Activated gamma-delta T cell (primary cell): ENCODE measurements around the gene ZBTB7C.
"Not testable (repeated sequence)": the region's sequence is repeated elsewhere in the genome, so short reads cannot be mapped to it uniquely, and the experiment has no call there.

Experiments used
- DNase-seq: peaks from one replicate; lab custom pipeline; 2025; lab: John Stamatoyannopoulos, UW
- total RNA-seq, 2 donors: gene quantifications; one replicate each; lab custom pipeline; 2026; lab: John Stamatoyannopoulos, UW

The ZBTB7C gene
- total RNA-seq = 0 to 0.05 reads per million in 2 donors

DNA sequence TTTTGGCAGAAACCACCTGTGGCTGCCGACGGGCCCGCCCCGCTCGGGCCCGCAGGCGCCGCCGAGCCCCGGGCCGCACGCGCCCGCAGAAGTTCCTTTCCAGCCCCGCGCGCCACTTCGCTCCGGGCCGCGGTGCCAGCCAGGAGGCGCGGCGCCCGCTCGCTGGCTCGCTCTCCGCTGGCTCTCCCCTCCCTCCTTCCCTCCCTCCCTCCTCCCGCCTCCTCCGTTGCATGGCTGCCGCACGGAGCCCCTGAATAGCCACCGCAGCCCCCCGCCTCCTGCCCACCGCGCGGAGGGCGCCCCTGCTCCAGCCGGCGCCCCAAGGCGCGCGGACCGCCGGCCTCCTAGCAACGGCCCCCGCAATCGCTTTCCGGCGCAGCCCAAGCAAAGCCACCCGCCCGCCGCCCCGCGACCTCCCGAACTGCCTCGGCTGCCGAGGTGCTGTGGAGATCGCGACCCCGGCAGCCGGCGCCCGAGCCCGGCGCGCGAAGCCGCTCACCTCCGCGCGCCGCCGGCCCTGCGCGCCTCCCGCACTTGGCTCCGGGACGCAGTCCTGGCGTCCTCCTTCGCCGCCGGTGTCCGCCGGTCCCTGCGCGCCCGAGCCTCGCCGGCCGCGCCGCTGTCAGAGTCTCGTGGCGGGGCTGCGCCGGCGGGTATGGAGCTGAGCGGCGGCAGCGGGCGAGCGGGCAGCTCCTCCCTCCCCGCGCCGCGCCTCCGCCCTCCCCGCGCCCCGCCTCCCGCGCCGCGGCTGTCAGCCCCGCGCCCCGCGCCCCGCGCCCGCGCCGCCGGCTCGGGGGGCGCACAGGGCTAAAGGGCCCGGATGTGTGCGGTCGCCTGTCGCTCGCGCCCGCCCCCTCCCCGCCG, at the start of gene ZBTB7C:
Gene ZBTB7C (minus strand): TSS at position 657 of the 864 bp plus-strand sequence.
- DNase-seq = no peak

DNA sequence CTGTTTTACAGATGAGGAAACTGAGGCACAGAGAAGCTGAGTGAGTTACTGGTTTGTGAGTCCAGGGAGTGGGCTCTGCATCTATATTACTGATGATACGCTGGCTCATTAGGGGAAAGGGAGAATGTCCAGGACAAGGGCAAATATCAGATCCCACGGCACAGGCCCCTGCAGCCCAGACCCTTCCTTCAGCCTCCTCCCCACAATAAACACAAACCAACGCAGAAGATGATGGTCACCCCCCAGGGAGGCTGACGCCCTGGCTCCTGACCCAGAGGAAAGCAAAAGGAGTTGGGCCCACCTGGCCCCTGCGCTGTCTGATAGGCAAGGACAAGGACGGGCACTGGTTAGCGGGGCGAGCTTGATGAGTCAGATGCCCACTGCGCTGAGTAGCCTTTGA, 47.7 kb upstream of the ZBTB7C start:
- DNase-seq = no peak

DNA sequence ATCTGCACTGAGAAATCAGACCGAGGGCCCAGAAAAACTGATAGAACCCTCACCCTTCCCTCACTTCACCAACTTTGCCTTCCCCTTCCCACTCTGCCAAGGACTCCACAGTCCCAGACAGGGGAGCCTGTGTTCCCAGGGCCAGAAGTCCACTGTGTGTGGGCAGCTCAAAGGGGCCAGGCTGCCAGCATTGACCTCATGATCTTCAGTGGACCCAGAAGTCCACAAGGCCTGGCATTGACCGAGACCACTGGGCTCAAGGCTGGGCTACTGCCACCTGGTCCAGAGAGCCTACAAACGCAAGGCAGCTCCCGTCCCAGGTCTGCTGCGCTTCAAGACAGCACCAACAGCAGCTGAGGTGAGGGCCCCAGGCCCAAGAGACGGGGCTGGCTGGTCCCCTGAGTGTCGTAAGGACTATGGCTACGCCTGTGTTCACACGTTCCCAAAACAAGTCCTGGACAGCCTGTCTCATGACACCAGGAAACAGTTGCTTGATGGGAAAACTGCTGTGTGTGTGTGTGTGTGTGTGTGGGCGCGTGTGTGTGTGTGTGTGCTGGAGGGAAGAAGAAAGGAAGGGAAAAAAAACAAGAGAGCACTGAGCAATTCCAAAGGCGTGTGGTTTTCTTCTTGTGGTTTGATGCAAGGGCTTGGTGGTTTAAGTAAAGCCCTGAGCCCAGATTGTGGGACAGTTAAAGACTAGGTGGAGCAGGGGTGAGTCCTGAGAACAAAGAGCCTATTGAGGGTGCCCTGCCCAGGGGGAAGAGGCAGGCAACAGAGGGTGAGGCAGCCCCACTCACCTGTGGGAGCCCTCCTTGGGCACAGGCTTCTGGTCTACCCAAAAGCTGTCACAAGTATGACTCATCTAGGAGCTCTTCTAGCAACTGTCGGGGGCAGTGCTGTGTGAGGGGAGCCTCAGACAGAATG, 46.6 kb upstream of the ZBTB7C start:
- DNase-seq = no peak

DNA sequence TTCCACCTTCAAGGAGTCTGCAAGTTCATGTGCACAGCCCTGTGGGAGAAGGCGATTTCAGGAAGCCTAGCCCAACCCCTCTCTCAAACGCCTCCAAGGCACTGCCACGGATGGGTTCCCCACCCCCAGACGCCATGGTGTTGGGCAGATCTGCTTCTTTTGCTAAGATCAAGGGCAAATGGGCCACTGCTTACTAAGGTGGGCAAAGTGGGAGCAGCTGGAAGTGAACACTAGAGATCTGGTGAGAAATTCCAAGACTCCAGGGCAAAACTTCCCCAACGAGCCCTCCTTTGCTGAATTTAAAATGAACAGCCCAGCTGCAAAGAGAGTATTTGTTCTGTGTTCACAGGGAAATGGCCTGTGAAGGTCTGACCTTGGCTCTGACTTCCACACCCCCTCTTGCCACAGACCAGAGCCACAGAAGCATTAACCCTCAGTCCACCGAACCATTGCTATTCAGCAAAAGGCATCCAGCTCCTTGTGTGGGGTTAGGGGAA, 45.1 kb upstream of the ZBTB7C start:
- no peak for DNase-seq

DNA sequence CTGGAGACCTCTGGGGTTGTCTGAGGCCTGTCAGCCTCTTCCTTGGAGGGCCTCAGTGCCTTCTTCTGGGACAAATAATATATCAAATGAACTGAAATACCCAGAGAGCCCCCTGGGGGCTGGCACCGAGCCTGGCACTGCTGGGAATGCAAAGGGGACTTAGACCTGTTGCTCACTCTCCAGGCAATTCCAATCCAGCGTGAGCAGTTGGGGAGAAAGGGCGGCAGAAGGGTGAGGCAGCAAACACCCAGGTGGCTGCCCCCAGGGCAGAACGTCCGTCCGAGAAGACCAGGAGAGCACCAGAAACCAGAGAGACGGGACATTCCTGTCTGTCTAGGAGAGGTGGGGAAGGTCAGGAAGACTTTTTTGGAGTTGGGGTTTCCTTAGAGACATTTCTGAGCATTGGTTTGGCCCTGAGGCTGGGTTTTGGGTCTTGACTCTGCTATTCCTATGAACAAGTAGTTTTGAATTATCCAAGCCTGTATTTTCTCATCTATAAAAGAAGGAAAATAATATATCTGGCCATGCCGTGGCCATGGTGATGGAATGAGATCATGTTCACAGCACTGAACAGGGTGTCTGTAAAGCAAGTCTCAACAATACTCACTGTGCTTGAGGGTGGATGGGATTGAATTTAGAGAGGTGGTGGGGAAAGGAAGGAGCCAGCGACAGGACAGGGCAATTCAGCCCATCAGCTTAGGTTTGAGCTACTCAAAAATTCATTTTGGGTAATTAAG, 44.3 kb upstream of the ZBTB7C start:
- no peak for DNase-seq

DNA sequence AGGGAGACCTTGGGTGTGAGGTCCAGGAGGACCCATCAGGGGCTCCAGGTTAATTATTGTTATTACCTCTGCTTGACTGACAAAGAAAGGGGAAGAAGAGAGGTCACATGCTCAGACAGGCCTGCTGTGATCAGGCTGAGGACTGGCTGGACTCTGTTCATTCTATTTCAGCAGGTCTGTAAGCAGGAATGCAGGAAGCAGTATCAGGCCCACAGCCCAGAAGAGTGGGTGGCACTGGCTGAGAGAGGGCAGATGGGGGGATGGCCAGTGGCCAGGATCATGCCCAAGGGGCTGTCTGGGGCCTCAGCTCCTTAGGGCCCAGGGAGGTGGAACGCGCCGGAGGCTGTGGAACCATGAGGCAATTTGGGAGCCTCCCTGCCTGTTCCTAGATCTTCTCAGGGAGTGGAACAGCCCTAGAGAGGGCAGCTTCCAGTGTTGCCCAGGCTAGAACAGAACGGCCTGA, 43.7 kb upstream of the ZBTB7C start:
- no peak for DNase-seq

DNA sequence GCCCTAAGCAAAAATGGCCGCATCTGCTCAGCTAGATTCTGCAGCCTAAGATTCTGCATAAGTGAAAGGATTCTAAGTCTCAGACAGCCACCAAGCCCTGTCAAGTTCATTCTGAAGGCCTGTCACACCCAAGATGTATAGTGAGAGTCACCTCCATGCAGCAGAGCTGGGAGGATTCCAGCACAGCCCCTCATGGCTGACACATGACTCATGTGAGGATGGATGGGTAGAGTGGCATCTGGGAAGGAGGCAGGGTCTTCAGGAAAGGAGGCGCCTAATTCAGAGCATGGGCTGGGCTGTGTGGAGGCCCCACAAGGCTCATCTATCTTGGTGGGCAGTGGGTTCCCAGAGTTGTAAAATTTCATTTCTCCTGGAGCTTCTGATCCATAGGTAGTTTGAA, 41.5 kb upstream of the ZBTB7C start:
- no peak for DNase-seq

DNA sequence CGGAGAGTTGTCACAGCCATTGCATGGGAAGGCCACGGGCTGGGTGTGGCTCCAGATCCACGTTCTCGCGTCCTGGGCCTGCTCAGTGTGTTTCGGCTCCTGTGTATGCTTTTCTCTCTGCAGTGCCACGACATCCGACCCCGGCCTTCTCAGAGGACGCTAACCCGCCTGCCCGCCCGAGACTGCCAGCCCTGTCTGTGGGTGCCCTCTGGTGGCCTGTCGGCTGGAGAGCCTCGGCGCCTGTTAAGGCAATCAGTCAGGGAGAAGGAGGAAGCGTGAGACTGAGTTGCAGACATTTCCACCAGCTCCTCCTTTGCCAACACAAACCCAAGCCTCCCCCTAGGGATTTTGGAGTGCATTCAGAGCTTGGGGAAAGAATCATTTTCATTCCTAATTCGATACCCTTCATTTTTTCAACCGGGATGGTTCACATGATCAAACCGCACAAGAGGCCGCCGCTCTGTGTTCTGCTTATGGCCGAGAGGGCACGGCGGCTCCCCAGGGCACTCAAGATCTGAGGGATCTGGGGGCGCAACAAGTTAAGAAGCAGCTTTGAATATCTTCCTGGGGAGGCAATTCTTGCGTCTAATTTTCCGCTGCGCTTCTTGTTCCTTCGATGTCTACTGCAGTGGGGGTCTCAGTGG, 37.5 kb upstream of the ZBTB7C start:
- peak; percentile 8 for DNase-seq

DNA sequence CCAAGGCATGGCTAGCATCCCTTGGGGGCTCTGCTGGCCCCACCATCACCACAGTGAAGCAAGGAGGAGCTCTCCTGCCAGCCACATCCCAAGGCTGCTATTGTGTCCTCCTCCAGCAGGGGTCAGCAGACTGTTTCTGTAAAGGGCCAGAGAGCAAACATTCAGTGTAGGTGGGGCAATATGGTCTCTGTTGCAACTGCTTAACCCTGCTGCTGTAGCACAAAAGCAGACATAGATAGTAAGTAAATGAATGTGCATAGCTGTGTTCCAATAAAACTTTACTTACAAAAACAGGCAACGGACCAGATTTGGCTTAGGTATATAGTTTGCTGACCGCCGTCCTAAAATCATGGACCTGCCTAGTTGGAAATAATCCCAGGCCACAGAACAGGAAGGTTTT, 36.4 kb upstream of the ZBTB7C start:
- DNase-seq = no peak

DNA sequence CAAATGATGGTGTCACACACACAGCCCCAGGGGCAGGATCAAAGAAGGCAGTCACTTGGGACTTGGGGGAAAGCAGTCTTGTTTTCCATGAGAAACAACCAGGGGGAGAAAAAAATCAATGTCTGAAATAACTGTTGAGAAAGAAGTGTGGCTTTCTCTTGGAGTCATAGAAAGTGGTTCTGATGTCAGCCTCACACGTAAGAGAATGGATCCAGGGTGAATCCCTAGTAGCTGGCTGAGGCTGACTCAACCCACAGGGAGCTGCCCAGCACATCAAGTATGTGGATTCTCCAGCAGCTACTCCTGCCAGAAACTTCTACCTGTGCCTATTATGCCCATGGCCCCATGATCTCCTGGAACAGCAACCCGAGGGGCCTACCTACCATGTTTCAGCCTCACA, 33.6 kb upstream of the ZBTB7C start:
- no peak for DNase-seq

DNA sequence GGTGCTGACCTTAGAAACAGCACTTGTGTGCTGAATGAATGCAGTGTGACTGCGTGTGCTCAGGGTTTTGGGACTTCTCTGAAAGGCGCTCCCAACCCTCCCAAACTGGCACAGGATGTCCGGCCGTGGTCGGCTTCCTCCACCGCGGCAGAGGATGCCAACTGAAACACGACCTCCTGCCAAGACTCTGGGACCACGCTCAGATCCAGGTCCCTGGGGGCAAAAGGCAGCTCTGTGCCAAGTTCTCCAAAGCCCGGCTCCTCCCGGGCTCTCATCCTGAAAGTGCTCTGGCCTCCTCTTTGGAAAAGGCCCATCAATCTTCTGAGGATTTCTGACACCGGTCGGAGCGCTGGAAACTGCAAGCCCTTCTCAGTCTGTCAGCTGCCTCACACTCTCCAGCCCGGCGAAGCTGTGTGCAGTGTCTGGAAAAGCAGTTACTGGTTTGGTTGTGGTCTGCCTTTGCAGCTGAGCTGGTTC, 32.3 kb upstream of the ZBTB7C start:
- no peak for DNase-seq

DNA sequence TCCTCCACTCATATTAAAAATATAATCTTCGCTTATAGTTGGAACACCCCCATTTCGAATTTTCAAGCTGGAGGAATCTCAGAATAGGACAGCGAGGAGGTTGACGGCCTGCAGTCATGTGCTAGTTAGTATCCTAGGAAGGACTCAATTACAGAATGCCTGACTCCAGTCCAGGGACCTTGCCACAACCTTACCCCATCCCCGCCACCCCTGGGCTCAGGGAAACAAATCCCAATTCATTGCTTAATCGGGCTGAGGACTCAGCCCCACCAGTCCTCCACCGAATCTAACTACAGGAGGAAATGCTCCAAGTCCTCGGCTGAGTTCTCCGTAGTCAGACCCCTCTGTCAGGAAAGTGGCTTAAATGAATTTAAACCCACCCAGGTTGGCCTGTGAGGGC, 31.7 kb upstream of the ZBTB7C start:
- no peak for DNase-seq

DNA sequence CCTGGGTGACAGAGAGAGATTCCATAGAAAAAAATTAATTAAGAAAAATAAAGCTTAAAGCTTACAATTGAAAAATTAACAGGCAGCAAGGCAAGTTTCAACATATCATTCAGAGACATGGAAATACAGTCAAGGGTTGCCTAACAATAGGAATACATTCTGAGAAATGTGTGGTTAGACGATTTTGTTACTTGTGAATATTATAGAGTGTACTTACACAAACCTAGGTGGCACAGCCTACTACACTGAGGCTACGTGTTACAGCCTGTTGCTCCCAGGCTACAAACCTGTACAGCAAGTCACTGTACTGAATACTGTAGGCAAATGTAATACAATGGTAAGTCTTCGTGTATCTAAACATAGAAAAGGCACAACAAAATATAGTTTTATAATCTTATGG, 27.7 kb upstream of the ZBTB7C start:
- no peak for DNase-seq

DNA sequence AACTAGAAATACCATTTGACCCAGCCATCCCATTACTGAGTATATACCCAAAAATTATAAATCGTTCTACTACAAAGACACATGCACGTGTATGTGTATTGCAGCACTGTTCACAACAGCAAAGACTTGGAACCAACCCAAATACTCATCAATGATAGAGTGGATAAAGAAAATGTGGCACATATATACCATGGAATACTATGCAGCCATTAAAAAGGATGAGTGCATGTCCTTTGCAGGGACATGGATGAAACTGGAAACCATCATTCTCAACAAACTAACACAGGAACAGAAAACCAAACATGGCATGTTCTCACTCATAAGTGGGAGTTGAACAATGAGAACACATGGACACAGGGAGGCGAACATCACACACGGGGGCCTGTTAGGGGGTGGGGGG, 25.2 kb upstream of the ZBTB7C start:
- DNase-seq = not testable (repeated sequence)

DNA sequence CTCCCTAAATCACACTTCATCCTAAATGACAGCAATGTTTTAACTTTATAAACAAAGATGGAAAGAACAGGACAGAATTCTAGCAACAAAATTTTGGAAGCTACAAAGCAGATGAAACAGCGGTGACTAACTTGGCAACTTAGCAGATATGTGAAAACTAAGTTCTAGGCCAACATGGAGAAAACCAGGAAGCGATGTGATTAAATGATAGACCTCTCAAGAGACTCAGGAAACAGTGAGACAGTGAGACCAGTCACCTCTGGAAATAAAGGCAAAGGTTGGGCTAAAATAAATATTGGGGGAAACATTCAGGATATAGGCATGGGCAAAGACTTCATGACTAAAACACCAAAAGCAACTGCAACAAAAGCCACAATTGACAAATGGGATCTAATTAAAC, 24.4 kb upstream of the ZBTB7C start:
- no peak for DNase-seq

DNA sequence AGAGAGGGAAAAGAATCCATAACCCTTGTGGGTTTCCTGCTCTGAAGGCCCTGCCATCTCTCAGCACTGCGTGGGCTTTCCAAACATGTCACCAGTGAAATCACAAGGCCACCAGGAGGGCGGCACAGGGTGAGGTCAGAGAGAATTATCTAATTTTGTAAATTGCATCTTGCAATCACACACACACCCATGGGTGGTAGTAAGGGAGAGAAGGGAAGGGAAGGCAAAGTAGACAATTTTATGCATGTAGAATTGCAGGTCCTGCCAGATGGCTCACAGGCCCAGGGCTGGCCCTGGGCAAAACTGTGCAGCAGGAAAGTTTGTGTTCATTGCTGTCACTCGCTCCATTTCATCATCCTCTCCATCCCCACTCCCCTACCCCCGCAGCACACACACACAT, 21.0 kb upstream of the ZBTB7C start:
- no peak for DNase-seq

DNA sequence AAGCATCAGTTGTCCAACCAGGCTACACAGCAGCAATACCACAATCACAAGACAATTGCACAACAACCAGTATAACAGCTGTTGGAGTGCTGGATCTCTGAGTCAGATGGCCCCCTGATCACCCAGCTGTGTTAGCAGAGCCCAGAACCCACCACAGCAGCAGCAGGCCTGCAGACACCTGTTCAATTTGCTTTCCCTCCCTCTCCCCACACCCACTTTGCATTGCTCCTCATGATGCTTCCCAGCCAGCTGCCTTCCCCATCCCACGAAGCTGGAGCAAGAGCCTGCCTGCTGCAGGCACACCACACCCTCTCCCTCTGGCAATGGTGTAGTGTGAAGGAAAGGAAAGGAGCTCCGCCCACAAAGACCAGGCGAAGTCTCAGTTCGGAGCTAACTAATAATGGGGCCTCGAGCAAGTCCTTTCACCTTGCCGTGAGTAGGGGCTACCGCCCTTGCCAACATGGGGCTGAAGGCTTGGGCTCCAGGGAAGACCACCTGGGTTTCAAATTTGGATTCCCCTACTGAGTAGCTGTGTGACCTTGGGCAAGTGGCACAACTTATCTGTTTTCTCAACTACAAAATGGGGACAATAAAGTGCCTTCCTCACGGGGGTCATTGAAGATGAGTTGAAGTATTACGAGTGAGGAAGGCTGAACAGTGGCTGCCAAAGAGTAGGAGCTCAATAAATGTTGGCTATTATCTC, 19.4 kb upstream of the ZBTB7C start:
- no peak for DNase-seq

DNA sequence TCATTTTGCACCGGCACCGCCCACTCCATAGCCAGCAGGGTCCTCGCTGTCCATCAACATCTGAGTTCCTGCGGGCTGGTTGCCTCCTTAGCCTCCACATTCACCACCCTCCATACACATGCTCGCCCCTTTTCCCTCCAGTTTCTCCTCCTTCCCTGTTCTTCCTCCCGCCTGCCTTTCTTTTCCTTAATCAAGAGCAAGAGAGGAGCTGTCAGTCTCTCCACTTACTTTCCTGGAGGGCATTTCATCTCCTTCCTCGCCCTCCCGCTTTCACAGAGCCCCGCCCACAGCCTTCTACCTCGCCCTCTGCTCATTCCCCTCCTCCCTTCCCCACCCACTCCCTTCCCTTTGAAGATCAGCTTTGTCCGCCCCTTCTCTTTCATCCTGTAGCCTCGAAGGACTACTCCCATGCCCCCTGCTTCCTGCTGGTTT, 13.8 kb upstream of the ZBTB7C start:
- no peak for DNase-seq

DNA sequence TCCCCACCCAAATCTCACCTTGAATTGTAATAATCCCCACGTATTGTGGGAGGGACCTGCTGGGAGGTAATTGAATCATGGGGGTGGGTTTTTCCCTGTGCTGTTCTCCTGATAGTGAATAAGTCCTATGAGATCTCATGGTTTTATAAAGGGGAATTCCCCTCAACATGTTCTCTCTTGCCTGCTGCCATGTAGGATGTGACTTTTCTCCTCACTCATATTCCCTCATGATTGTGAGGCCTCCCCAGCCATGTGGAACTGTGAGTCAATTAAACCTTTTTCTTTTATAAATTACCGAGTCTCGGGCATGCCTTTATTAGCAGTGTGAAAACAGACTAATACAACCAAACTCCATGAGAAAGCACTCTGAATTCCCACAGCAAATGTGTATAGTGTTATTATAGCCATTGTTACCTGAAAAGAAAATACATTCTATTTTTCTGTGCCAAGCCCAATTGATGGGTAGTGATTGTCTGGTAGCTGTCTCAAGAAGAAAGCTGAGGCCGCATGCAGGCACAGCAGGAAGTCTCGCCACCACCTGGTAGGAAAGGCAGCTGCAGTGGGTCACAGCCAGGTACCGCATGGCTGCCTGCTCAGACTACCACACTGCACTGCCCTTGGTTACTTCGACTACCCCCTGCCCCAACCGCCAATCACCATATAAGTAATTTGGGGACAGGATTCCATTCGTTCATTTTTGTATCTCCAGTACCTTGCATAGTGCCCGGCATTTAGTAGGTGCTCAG, 10.3 kb upstream of the ZBTB7C start:
- DNase-seq = no peak
